Liver (tissue), 9 donors: ENCODE results near the gene CMIP. TPM values are rescaled to one million over a fixed set of nuclear protein-coding genes. Genes with fewer than 3 reads are reported as not detected.

Experiments used
- DNase-seq: peaks from one replicate; pipeline ENCODE4 v3.0.0-alpha.2; 2017; ENCODE audit warnings: low spot score
- H3K27ac ChIP-seq, 2 donors: one replicate each; pipeline ENCODE4 v1.7.0; 2013; ENCODE audit warnings: inconsistent platforms in 2 of 2, low read length in 2 of 2, control low read depth in 1 of 2, low read depth in 1 of 2, mild to moderate bottlenecking in 1 of 2
- H3K27me3 ChIP-seq, 4 donors: one replicate each; pipeline versions ENCODE4 v1.6.1 to v1.7.0; 2013; ENCODE audit warnings: low read length in 3 of 4, inconsistent platforms in 1 of 4, mild to moderate bottlenecking in 1 of 4, moderate library complexity in 1 of 4; ENCODE audit not compliant: control insufficient read depth in 4 of 4, insufficient read depth in 4 of 4
- H3K36me3 ChIP-seq, 4 donors: one replicate each; pipeline versions ENCODE4 v1.6.1 to v1.7.0; 2013; ENCODE audit warnings: low read length in 3 of 4, mild to moderate bottlenecking in 3 of 4, low read depth in 1 of 4, moderate library complexity in 1 of 4; ENCODE audit not compliant: control insufficient read depth in 4 of 4, insufficient read depth in 3 of 4
- H3K4me1 ChIP-seq, 4 donors: one replicate each; pipeline versions ENCODE4 v1.6.1 to v1.7.0; 2013; ENCODE audit warnings: low read length in 3 of 4, mild to moderate bottlenecking in 3 of 4, moderate library complexity in 1 of 4; ENCODE audit not compliant: control insufficient read depth in 4 of 4, insufficient read depth in 4 of 4
- H3K4me3 ChIP-seq, 3 donors: one replicate each; pipeline versions ENCODE4 v1.6.1 to v1.7.0; 2013; ENCODE audit warnings: low read length in 3 of 3, control low read depth in 1 of 3, low read depth in 1 of 3, mild to moderate bottlenecking in 1 of 3
- H3K9ac ChIP-seq, 2 donors: one replicate each; pipeline ENCODE4 v1.7.0; 2013; ENCODE audit warnings: low read length in 2 of 2, mild to moderate bottlenecking in 2 of 2, moderate library complexity in 2 of 2, control low read depth in 1 of 2, low read depth in 1 of 2
- H3K9me3 ChIP-seq, 4 donors: one replicate each; pipeline versions ENCODE4 v1.6.1 to v1.7.0; 2013; ENCODE audit warnings: low read length in 3 of 4; ENCODE audit not compliant: control insufficient read depth in 4 of 4
- EGR1 ChIP-seq, 2 donors: IDR thresholded peaks; 2 replicates each; pipeline ENCODE4 v1.6.1; 2016 to 2018; ENCODE audit warnings: antibody characterized with exemption in 2 of 2, low read depth in 2 of 2
- FOXA1 ChIP-seq: IDR thresholded peaks from 2 replicates; pipeline ENCODE4 v1.6.1; 2016; ENCODE audit warnings: antibody characterized with exemption
- FOXA2 ChIP-seq: IDR thresholded peaks from 2 replicates; pipeline ENCODE4 v1.6.1; 2016; ENCODE audit warnings: antibody characterized with exemption
- HNF4A ChIP-seq, 2 donors: conservative IDR thresholded peaks; 2 replicates each; pipeline ENCODE4 v1.6.1; 2016; ENCODE audit warnings: antibody characterized with exemption in 2 of 2, mild to moderate bottlenecking in 2 of 2
- HNF4G ChIP-seq: IDR thresholded peaks from 2 replicates; pipeline ENCODE4 v1.6.1; 2016; ENCODE audit warnings: antibody characterized with exemption
- JUND ChIP-seq, 2 donors: IDR thresholded peaks; 2 replicates each; pipeline ENCODE4 v1.6.1; 2016; ENCODE audit warnings: antibody characterized with exemption in 2 of 2
- NR2F2 ChIP-seq: IDR thresholded peaks from 2 replicates; pipeline ENCODE4 v1.6.1; 2016; ENCODE audit warnings: antibody characterized with exemption
- RAD21 ChIP-seq, 2 donors: IDR thresholded peaks; 2 replicates each; pipeline ENCODE4 v1.6.1; 2016; ENCODE audit warnings: antibody characterized with exemption in 2 of 2, mild to moderate bottlenecking in 2 of 2
- REST ChIP-seq: IDR thresholded peaks from 2 replicates; pipeline ENCODE4 v1.6.1; 2016; ENCODE audit warnings: antibody characterized with exemption, mild to moderate bottlenecking
- RXRA ChIP-seq, 2 donors: IDR thresholded peaks; 2 replicates each; pipeline ENCODE4 v1.6.1; 2017 to 2018; ENCODE audit warnings: antibody characterized with exemption in 2 of 2, mild to moderate bottlenecking in 1 of 2
- SP1 ChIP-seq: IDR thresholded peaks from 2 replicates; pipeline ENCODE4 v1.6.1; 2018; ENCODE audit warnings: antibody characterized with exemption, mild to moderate bottlenecking
- TAF1 ChIP-seq: conservative IDR thresholded peaks from 2 replicates; pipeline ENCODE4 v1.6.1; 2016; ENCODE audit warnings: antibody characterized with exemption, mild to moderate bottlenecking
- YY1 ChIP-seq: IDR thresholded peaks from 2 replicates; pipeline ENCODE4 v1.6.1; 2016; ENCODE audit warnings: antibody characterized with exemption, mild to moderate bottlenecking
- ZBTB33 ChIP-seq: IDR thresholded peaks from 2 replicates; pipeline ENCODE4 v1.6.1; 2016; ENCODE audit warnings: antibody characterized with exemption
- WGBS: extraction: QIAGEN DNeasy Blood & Tissue Kit; methylation state at CpG from one replicate; pipeline ENCODE4 v1.1.7; 2013; 5-methylcytosine and 5-hydroxymethylcytosine counted together
- polyA plus RNA-seq, 2 donors: library from polyadenylated mRNA; stranded (reverse) in 1 of 2; unstranded in 1 of 2; fragments of 200-250 nt in 1 of 2; fragments of >200 nt in 1 of 2; fragmentation: Nextera tagmentation in 1 of 2; extraction: Ambion mirVana in 1 of 2; gene quantifications; one replicate each; pipeline versions ENCODE4 v1.2.1 to v1.2.3, GENCODE V29; 2013 to 2015
- total RNA-seq, 2 donors: library from RNA; depleted of rRNA; stranded (reverse); fragments of >200 nt; gene quantifications; one replicate each; pipeline ENCODE4 v1.2.3, GENCODE V29; 2014
- TF ChIP-seq, protein P1 (sequence below): IDR thresholded peaks from 2 replicates; pipeline ENCODE4 v1.6.1; 2016; ENCODE audit warnings: antibody characterized with exemption
- TF ChIP-seq, protein P2 (sequence below): fragments of 150-350 bp; IDR thresholded peaks from 2 replicates; pipeline ENCODE4 v1.5.1; 2017; ENCODE audit warnings: improper control_type of control experiment, low read depth, low read length; ENCODE audit not compliant: missing input control
- TF ChIP-seq, protein P3 (sequence below): IDR thresholded peaks from 2 replicates; pipeline ENCODE4 v1.6.1; 2016; ENCODE audit warnings: antibody characterized with exemption
- donor health status: healthy.
- donor health status: healthy.
- donor health status: healthy.
- donor health status: healthy.
- donor health status: healthy.

The CMIP gene
- total and polyA plus RNA-seq, 4 donors, result 1.7 to 15.6 (median 10.1) TPM

DNA sequence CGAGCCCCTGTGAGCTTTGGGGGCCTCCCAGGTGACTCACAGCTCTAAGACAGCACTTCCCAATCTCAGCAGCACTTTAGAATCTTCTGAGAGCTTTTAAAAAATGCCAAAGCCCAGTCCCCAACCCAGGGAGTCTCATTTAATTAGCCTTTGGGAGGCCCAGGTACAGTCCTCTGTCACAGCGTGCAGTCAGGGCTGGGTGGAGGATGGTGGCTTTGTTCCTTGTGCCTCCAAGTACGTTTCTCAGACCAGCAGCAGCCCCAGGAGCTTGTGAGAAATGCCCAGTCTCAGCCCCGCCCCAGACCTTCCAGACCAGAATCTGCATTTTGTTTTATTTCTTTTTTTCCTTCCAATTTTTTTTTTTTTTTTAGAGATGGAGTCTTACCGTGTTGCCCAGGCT lies 27.4 kb upstream of the CMIP start:
- Histone ChIP-seq H3K27ac (no peak overlapping the region), H3K27me3 (no peaks in the 10 kb centered on the region), H3K9me3 (no peaks in the 10 kb centered on the region), H3K36me3 (no peaks in the 10 kb centered on the region), H3K4me1 (no peaks in the 10 kb centered on the region), H3K4me3 (no peak overlapping the region), H3K9ac (no peak overlapping the region)
- TF ChIP-seq FOXA1 (no peak), RAD21 (IDR thresholded peaks at IDR 0.05) (no peak), REST (no peak), TAF1 (no peak), SP1 (no peak), NR2F2 (no peak), HNF4G (no peak), JUND (IDR thresholded peaks at IDR 0.05) (no peak), RXRA (IDR thresholded peaks at IDR 0.05) (no peak), HNF4A (conservative IDR thresholded peaks at IDR 0.05) (no peak), FOXA2 (no peak), YY1 (no peak)
- TF ChIP-seq, protein P1, sequence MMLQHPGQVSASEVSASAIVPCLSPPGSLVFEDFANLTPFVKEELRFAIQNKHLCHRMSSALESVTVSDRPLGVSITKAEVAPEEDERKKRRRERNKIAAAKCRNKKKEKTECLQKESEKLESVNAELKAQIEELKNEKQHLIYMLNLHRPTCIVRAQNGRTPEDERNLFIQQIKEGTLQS, result no peak
- TF ChIP-seq, protein P2, sequence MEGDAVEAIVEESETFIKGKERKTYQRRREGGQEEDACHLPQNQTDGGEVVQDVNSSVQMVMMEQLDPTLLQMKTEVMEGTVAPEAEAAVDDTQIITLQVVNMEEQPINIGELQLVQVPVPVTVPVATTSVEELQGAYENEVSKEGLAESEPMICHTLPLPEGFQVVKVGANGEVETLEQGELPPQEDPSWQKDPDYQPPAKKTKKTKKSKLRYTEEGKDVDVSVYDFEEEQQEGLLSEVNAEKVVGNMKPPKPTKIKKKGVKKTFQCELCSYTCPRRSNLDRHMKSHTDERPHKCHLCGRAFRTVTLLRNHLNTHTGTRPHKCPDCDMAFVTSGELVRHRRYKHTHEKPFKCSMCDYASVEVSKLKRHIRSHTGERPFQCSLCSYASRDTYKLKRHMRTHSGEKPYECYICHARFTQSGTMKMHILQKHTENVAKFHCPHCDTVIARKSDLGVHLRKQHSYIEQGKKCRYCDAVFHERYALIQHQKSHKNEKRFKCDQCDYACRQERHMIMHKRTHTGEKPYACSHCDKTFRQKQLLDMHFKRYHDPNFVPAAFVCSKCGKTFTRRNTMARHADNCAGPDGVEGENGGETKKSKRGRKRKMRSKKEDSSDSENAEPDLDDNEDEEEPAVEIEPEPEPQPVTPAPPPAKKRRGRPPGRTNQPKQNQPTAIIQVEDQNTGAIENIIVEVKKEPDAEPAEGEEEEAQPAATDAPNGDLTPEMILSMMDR, result no peak
- TF ChIP-seq, protein P3, sequence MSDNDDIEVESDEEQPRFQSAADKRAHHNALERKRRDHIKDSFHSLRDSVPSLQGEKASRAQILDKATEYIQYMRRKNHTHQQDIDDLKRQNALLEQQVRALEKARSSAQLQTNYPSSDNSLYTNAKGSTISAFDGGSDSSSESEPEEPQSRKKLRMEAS, result no peak
- no peak for DNase-seq
- WGBS, result 89% methylated on average over 5 of the region's 5 CpGs

DNA sequence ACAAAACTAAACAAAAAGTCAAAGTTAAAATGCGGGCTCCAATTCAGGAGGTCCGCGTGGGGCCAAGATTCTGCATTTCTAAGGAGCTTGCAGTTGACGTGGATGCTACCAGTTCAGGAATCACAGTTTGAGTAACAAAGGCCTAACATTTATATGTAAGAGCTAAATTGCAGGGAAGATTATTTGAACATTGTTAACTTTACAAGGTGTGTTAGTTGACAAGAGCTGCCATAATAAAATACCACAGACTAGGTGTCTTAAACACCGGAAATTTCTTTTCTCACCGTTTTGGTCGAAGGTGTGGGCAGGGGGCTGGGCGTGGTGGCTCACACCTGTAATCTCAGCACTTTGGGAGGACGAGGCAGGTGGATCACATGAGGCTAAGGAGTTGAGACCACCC lies 24.8 kb upstream of the CMIP start:
- DNase-seq, result no peak
- Histone ChIP-seq H3K27me3 (no peaks in the 10 kb centered on the region), H3K9ac (no peak overlapping the region), H3K27ac (no peak overlapping the region), H3K4me3 (no peak overlapping the region), H3K9me3 (no peaks in the 10 kb centered on the region), H3K4me1 (no peaks in the 10 kb centered on the region), H3K36me3 (no peaks in the 10 kb centered on the region)
- WGBS, result 88% methylated on average over 9 of the region's 9 CpGs
- TF ChIP-seq, protein P2, result no peak
- TF ChIP-seq YY1 (no peak), HNF4A (conservative IDR thresholded peaks at IDR 0.05) (no peak), HNF4G (no peak), TAF1 (no peak), FOXA1 (no peak), EGR1 (IDR thresholded peaks at IDR 0.05; ENCODE audit: low read depth in 2 of 2) (no peak), FOXA2 (no peak), SP1 (no peak), ZBTB33 (no peak), RXRA (IDR thresholded peaks at IDR 0.05) (no peak), NR2F2 (no peak), REST (no peak)
- TF ChIP-seq, protein P1, result no peak
- TF ChIP-seq, protein P3, result no peak
